GM21786 (cell line): Measurements from ENCODE around the gene ARHGAP28.
"Not testable (repeated sequence)": the region's sequence is repeated elsewhere in the genome, so short reads cannot be mapped to it uniquely, and the experiment has no call there.

Source experiments
- ATAC-seq: cut with Tn5 transposase; IDR thresholded peaks from one replicate; pipeline ENCODE4 v1.9.1; 2021; ENCODE audit not compliant: unreplicated experiment

The ARHGAP28 gene

GRCh38 chr18:6814882-6815425, 85.4 kb downstream of the ARHGAP28 start:
- ATAC-seq = no peak

GRCh38 chr18:6816154-6816553, 86.6 kb downstream of the ARHGAP28 start:
- ATAC-seq = no peak

- ATAC-seq = no peak
Measured at GRCh38 chr18:6819332-6819731, 89.8 kb downstream of the ARHGAP28 start.

DNA sequence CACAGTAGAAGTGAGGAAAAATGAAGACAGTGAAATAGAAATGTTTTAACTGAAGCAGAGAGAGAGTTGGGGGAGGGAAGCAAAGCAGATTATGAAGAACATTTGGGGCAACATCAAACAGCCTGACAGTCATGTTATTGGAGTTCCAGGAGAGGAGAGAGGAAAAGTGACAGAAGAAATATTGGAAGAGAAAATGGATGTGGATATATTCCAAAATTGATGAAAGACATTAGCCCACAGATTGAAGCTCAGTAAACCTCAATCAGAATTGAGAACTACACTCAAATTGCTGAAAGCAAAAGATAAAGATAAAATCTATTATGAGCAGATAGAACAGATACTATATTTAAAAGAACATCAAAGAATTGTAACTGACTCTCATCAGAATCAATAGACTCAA, 90.8 kb downstream of the ARHGAP28 start:
- no peak for ATAC-seq

DNA sequence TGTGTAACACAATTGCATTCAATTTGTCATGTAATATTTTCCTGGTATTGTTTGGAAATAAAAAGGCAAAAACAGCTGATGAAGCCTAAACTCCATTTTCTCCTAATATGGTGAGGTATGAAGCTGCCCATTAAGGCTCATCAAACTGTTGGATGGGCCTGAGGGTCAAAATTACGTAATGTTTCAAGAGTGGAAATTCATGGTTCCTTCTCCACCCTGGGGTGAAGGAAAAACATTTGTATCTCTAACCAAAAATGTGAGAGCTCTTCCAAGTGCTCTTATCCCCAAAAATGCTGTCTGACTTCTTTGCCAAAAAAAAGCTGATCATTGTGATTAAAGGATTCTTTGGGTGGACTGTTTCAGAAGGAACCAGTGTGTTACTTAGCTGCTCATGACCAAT, 91.8 kb downstream of the ARHGAP28 start:
- ATAC-seq = no peak

DNA sequence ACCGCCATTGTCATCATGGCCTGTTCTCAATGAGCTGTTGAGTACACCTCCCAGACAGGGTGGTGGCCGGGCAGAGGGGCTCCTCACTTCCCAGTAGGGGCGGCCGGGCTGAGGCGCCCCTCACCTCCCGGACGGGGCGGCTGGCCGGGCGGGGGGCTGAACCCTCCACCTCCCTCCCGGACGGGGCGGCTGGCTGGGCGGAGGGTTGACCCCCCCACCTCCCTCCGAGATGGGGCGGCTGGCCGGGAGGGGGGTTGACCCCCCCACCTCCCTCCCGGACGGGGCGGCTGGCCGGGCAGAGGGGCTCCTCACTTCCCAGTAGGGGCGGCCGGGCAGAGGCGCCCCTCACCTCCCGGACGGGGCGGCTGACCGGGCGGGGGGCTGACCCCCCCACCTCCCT, 97.6 kb downstream of the ARHGAP28 start:
- not testable (repeated sequence) for ATAC-seq

DNA sequence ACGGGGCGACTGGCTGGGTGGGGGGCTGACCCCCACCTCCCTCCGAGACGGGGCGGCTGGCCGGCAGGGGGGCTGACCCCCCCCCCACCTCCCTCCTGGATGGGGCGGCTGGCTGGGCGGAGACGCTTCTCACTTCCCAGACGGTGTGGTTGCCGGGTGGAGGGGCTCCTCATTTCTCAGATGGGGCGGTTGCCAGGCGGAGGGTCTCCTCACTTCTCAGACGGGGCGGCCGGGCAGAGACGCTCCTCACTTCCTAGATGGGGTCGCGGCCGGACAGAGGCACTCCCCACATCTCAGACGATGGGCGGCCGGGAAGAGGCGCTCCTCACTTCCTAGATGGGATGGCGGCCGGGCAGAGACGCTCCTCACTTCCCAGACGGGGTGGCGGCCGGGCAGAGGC, 98.0 kb downstream of the ARHGAP28 start:
- not testable (repeated sequence) for ATAC-seq

DNA sequence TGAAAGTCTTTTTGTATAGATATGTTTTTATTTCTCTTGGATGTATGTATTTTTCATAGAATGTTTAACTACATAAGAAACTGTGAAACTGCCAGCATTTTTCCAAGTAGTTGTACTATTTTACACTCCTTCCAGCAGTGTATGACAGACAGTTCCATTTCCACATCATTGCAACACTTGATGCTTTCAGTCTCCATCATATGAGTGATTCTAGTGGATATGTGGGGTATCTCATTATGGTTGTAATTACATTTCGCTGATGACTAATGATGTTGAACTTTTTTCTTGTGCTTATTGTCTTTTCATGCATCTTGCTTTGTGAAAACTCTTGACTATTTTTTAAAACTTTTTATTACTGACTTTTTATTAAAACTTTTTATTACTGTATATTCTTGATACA, 101.4 kb downstream of the ARHGAP28 start:
- no peak for ATAC-seq

GRCh38 chr18:6835345-6835744, 105.8 kb downstream of the ARHGAP28 start:
- no peak for ATAC-seq

DNA sequence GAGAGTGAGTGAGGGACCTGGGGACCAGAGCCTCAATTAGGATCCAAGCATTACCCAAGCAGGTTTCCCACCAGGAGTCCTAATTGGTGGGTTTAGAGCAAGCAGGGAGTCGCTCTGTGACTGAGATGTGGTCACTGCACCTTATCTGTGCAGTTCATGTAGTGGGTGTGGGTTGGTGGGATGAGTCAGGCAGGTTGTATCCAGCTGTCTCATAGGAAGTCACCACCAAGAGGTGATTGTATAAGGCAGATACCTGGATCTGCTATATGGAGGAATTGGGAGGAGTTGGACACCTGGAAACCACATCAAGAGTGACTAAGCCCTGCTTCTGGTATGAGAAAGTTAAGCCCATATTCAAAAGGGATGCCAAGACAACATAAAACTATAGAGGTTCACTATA, 106.8 kb downstream of the ARHGAP28 start:
- ATAC-seq = no peak

DNA sequence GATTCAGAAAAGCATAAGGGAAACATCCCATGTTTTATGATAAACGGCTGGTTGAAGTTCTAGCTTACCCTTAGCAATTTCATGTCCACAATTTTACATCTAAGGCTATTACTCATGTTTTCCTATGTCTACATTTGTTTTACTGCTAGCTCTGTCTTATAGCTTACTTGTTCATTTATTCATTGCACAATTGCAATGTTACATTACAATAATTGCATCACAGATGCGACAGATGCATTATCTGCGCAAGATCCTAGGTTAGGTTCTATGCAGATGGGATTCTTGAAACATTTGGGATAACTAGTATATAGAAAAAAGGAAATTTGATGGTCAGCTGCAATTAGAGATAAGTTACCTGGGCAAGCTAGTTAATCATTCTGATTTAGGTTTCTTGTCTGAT, 108.4 kb downstream of the ARHGAP28 start:
- ATAC-seq = no peak

- ATAC-seq = no peak
Measured at GRCh38 chr18:6842081-6842480, 112.6 kb downstream of the ARHGAP28 start.

DNA sequence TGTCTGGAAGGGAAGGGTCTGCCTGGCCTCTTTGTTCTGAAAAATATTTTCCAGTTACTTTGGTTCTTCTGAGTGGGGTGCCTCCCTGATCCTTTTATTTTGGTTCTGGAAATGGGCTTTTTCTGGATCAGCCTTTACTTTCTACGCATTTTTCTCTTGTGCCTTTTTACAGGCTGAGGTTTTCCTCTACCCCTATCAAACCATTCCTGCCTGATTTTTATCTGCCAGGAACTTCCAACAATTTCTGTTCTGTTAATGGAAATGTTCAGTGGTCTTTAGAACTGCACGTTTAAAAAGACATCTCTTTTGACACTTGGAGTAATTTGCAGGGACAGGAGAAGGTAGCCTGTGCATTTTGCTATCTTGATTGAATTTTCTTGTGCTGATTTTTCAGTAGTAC, 113.8 kb downstream of the ARHGAP28 start:
- no peak for ATAC-seq

DNA sequence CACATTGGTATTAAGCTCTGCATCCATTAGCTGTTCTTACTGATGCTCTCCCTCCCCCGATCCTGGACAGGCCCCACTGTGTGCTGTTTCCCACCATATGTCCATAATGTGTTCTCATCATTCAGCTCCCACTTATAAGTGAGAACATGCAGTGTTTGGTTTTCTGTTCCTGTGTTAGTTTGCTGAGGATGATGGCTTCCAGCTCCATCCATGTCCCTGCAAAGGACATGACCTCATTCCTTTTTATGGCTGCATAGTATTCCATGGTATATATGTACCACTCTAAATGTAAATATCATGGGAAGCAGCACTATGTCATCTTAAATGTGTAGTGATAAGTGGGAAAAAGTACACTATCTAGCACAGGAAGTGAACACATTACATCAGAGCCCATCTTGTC, 116.0 kb downstream of the ARHGAP28 start:
- not testable (repeated sequence) for ATAC-seq

GRCh38 chr18:6850396-6850795, 120.9 kb downstream of the ARHGAP28 start:
- ATAC-seq = no peak

- ATAC-seq = no peak
Measured at GRCh38 chr18:6851480-6851879, 122.0 kb downstream of the ARHGAP28 start.

- ATAC-seq = no peak
Measured at GRCh38 chr18:6854811-6855210, 125.3 kb downstream of the ARHGAP28 start.

GRCh38 chr18:6855767-6856166, 126.3 kb downstream of the ARHGAP28 start:
- no peak for ATAC-seq

- no peak for ATAC-seq
Measured at GRCh38 chr18:6857300-6857699, 127.8 kb downstream of the ARHGAP28 start.

GRCh38 chr18:6859676-6860422, 130.3 kb downstream of the ARHGAP28 start:
- no peak for ATAC-seq

- ATAC-seq = no peak
Measured at GRCh38 chr18:6860804-6861448, 131.4 kb downstream of the ARHGAP28 start.

DNA sequence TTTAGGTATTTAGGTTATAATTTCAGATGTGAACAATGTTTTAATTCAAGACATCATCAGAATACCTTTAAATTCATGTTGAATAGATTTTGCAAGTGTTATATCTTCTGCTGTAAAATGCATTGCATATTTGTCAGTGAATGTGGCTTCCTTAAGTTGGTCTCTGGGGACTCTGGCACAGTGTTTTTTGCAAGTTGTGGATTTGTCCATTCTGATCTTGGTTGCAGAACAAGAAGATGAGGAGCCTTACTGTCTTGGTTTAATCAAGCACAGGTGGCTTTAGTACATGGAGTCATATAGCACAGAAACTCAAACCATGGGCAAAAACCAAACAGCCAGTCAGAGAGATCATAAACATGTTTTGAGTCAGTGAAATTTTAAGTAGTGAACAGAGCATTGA, 135.7 kb downstream of the ARHGAP28 start:
- ATAC-seq = no peak
